Astrocyte (in vitro differentiated cells and primary cell): ENCODE data around the gene SCN1B.

Source experiments
- CTCF ChIP-seq: IDR thresholded peaks from 2 replicates; pipeline ENCODE4 v1.5.1; 2011; ENCODE audit warnings: low read depth, mild to moderate bottlenecking, inconsistent platforms, low read length, moderate library complexity; ENCODE audit not compliant: insufficient read depth
- EZH2 ChIP-seq: IDR thresholded peaks from 2 replicates; pipeline ENCODE4 v1.6.1; 2012; ENCODE audit warnings: mild to moderate bottlenecking, low read length, inconsistent platforms; ENCODE audit not compliant: insufficient read depth

GRCh38 chr19:35034005-35034502 is 3.8 kb downstream of the SCN1B start:
- TF ChIP-seq CTCF, result no peak
- TF ChIP-seq EZH2, result no peak
